GM19043 (cell line): ENCODE data around the gene SDR39U1.
A peak's percentile ranks its signal among the peaks of the same experiment; 100 is the strongest.
"Not testable (repeated sequence)": the region's sequence is repeated elsewhere in the genome, so short reads cannot be mapped to it uniquely, and the experiment has no call there.

ENCODE experiments used
- ATAC-seq: cut with Tn5 transposase; IDR thresholded peaks from one replicate; pipeline ENCODE4 v1.9.1; 2021; ENCODE audit warnings: low read depth; ENCODE audit not compliant: unreplicated experiment

SDR39U1 gene, protein sequence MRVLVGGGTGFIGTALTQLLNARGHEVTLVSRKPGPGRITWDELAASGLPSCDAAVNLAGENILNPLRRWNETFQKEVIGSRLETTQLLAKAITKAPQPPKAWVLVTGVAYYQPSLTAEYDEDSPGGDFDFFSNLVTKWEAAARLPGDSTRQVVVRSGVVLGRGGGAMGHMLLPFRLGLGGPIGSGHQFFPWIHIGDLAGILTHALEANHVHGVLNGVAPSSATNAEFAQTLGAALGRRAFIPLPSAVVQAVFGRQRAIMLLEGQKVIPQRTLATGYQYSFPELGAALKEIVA

DNA sequence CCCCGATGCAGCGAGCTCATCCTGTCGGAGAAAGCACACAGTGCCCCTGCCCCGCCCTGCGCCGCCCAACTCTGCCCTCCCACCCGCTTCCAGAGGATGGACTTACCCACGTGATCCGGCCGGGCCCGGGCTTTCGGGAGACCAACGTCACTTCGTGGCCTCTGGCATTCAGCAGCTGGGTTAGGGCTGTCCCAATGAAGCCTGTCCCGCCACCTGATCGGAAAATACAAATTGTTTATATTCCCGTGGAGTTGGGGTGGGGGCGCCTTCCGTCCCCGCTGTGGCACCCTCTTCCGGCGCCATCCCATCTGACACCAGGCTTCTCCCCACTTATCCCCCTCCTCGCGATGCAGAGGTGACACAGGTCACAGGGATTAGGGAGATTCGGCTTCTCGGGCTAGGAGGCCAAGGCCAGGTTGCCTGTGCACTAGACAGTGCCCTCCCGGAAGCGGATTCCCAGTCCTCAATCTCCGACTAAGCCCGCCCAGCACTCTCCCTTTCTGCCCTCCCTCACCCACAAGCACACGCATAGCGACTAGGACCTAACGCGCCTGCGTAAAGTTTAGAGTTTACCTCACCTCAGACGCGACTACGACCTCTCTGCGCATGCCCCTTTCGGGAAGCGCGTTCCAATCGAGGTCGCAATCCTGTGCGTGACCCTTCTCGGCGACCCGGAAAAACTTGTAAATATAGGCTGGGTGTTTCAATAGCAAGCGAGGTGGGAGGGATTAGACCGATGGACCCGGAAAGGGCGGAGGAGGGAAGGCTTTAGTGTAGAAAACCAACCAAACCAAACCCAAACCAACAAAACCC, at the start of gene SDR39U1:
Gene SDR39U1 (minus strand): TSS at position 537 of the 813 bp plus-strand sequence. CDS start 7 bp downstream, at position 530.
- peak; percentile 89 for ATAC-seq

DNA sequence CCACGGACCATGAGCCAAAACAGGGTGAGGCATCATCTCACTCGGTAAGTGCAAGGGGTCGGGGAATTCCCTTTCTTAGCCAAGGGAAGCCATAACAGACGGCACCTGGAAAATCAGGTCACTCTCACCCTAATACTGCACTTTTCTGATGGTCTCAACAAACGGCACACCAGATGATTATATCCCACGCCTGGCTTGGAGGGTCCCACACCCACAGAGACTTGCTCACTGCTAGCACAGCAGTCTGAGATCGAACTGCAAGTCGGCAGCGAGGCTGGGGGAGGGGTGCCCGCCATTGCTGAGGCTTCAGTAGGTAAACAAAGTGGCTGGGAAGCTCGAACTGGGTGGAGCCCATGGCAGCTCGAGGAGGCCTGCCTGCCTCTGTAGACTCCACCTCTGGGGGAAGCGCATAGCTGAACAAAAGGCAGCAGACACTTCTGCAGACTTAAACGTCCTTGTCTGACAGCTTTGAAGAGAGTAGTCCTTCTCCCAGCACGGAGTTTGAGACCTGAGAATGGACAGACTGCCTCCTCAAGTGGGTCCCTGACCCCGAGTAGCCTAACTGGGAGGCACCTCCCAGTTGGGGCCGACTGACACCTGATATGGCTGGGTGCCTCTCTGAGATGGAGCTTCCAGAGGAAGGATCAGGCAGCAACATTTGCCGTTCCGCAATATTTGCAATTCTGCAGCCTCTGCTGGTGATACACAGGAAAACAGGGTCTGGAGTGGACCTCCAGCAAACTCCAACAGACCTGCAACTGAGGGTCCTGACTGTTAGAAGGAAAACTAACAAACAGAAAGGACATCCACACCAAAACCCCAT, 49.2 kb upstream of the SDR39U1 start:
- not testable (repeated sequence) for ATAC-seq

DNA sequence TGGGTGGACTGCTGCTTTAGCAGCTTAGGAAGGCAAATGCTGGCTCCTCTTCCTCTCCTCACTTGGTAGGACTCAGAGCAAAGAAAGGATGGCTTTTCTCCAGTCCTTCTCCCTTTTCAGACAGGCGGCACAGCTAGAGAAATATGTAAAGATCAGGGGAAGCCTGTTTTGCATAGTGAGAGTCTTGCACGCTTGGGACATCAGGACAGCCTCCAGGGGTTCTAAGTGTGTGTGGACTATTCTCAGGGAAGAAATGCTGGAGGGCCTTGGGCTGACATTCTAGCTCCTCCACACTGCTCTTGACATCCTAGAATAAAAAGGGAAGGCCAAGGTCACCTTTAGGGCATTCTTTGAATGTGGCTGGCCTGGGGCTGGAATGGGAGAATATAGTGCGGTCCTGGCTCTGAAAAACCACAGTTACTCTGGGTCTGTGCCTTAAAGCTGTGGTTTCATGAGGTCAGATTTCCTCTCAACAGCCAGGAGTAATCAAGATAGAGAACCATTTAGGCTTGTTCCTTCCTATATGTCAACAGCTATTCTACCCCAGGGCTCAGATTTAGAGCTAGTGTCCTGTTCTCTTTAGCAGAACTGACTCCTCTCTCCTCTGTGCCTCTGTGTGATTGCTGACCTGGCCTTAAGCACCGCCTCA, 41.2 kb upstream of the SDR39U1 start:
- no peak for ATAC-seq

DNA sequence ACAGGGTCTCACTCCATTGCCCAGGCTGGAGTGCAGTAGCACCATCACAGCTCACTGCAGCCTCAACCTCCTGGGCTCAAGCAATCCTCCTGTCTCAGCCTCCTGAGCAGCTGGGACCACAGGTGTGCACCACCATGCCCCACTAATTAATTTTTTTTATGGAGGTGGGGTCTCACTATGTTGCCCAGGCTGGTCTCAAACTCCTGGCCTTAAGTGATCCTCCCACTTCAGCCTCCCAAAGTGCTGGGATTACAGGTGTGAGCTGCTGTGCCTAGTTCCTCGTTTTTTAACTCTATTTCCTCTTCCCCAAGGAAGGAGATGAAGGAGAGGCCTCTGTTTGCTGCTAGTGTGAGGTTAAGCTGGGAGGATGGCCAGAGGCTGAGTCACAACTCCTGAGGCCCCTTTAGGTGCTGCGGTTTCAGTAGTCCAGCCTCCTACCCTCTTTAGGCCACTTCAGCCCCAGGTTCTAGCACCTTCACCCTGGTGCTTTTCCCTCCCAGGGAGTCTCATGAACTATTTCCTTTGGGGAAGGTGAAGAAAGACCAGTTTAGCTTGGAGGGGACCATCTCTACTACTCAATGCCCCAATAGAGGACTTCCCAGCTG, 40.2 kb upstream of the SDR39U1 start:
- not testable (repeated sequence) for ATAC-seq

DNA sequence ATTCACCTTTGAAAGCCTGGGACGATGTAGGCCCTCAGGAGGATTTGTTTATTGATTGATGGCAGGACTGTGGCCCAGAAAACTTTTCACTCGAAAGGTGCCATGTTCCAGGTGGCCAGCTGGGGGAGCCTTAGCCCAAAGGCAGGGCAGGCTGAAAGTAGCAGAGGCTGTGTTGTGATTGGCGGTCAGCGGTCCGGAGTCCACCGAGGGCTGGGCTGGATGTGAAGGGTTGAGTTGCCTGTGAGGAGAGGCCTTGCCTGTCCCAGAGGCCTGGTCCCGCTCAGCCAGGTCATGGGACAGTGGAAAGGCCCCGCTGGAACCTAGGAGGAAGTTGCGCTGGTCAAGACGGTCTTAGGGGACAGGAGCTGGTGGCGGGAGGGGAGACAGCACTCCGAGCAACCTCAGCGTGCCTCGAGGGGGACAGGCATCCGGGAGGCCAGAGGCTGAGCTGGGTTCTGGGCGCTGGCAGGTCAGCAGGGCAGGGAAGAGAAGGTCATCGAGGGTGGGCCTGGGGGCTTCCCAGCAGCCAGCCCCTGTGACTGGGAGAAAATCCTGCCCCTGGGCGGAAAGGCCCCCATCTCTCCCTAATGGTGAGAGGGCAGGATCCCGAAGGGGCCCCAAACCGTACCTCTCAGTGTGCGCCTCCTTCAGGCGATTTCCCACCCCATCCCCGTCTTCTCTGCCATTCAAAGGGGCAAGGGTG, 39.2 kb upstream of the SDR39U1 start:
- ATAC-seq: peak; percentile 82

DNA sequence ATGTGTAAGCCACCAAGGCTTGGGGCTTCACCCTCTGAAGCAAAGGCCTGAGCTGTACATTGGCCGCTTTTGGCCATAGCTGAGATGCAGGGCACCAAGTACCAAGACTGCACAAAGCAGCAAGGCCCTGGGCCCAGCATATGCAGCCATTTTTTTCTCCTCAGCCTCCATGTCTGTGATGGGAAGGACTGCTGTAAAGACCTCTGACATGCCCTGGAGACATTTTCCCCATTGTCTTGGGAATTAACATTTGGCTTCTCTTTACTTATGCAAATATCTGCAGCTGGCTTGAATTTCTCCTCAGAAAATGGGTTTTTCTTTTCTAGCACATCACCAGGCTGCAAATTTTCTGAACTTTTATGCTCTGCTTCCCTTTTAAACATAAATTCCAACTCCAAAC, 37.4 kb upstream of the SDR39U1 start:
- ATAC-seq: not testable (repeated sequence)

DNA sequence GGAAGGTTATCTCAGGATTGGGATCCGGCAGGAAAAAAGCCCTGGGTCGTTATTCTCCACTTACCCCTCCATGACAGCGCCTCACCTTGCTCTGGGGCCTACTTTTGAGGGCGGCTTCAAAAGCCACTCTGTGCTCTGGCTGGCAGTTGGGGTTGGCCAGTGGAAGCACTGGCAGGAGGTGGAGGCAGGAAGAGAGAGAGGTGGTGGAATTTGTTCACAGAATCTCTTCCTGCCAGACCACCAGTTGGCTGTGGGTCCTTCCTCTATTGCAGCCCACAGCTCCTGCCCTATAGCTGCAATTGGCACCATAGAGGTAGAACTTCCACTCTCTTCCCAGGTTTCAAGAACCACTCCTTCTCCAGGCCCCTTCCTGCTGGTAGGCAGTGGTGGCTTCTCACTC, 32.7 kb upstream of the SDR39U1 start:
- ATAC-seq: no peak

DNA sequence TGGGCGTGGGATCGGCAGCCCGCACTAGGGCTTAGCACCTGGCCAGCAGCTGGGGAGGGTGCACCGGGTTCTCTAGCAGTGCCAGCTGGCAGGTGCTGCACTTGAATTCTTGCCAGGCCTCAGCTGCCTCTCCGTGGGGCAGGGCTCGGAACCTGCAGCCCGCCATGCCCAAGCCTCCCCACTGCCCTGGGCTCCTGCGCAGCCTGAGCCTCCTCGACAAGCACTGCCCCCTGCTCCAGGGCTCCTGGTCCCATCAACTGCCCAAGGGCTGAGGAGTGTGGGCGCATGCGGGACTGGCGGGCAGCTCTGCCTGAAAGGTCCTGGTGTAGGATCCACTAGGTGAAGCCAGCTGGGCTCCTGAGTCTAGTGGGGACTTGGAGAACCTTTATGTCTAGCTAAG, 30.6 kb upstream of the SDR39U1 start:
- ATAC-seq: no peak

DNA sequence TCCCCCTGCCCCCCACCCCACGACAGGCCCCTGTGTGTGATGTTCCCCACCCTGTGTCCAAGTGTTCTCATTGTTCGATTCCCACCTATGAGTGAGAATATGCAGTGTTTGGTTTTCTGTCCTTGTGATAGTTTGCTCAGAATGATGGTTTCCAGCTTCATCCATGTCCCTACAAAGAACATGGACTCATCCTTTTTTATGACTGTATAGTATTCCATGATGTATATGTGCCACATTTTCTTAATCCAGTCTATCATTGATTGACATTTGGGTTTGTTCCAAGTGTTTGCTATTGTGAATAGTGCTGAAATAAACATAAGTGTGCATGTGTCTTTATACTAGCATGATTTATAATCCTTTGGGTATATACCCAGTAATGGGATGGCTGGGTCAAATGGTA, 27.9 kb upstream of the SDR39U1 start:
- ATAC-seq: not testable (repeated sequence)

DNA sequence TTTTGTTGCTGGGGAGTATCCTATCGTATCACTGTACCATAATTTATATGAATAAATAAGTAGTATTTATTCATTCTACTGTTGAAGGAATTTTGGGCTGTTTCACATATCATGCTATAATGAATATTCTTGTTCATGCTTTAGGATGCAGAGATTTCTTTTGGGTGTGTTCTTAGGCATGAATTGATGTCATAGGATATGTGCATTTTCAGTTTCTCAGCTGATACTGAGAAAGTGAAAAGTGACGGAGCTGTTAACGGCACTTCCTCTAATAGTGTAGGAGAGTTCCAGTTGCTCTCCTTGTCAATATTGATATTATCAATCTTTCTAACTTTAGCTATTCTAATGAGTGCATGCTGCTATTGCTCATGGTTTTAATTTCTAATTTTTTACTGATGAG, 23.2 kb upstream of the SDR39U1 start:
- ATAC-seq: no peak

DNA sequence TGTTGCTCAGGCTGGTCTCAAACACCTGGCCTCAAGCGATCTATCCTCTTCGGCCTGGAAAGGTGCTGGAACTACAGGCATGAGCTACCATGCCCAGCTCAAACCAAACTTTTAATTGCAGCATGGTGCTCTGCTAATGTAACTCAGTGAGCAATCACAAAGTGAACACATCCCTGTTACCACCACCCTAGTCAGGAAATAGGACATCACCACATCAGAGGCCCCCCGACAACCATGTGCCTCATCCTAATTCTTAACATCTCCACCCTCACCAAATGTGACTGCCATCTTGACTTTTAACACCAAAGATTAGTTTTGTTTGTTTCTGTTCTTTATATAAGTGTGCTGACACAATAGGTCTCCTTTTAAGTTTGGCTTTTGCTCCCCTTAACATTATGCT, 22.8 kb upstream of the SDR39U1 start:
- ATAC-seq: no peak

DNA sequence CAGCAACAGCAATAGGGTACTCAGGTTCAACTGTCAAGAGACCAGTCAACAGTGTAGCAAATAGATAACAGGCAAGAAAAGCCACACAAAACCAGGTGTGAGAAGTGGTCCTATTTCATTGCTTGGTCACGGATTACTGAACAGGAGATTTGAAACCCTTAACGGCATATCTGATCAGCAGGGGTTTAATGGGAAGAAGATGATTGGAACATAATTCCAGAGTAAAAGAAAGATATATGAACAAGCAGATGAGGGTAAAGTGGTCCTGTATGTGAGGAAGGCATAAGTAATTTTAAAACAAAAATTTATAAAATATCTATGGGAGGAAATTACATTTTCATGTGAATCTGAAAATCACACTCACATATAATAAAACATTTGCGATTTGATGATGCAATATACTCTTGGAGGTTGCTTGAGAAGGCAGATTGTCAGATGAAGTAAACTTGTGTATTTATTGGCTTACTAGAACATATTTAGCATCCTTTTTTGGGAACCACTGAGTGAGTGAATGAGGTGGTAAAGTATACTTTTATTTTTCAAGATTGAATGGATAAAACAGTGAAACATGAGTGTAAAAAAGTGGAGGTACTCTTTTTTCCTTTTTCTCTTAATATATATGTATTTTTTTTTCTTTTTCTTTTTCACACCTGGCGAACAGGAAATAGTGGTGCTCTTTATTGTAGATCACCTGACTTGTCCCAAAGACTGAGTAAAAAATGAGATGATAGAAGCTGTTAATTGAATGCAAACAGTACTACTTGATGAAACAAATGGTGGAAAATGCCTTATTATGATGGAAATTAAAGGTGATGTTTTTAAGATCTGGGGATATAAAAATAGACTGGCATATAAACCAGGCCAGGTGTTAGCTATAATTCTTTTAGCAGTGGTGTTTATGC, 21.6 kb upstream of the SDR39U1 start:
- no peak for ATAC-seq

DNA sequence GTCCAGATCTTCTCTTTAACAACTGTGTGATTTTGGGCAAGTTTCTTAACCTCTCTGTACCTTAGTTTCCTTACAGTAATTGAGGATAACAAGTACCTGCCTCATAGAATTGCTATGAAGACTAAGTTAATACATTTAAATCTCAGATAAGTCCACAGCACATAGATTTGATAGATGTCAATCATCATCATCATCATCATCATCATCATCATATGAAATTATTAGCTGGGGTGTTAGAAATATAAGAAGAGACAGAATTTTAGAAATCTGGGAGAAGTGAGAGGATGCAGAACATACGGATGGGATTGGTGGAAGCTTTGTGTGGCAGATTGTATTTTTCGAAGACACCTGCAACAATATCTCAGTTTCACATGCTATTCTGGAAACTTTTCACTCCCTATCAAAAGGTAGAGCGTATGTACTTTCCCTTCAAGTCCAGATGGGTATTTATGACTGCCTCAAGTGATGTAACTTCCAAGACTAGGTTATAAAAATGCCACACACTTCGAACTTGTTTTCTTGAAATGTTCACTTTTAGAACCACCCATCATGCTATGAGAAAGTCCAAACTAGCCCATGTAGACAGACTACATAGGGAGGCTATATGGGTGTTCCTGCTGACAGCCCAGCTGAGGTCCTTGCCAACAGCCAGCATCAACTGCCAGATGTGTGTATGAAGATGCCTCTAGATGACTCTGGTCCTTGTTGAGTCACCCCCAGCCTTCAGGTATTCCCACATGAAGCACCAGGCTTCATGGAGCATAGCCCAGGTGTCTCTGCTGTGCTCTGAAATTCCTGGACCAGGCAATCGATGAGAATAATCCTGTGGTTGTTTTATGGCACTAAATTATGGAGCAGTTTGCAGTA, 20.7 kb upstream of the SDR39U1 start:
- ATAC-seq: no peak

DNA sequence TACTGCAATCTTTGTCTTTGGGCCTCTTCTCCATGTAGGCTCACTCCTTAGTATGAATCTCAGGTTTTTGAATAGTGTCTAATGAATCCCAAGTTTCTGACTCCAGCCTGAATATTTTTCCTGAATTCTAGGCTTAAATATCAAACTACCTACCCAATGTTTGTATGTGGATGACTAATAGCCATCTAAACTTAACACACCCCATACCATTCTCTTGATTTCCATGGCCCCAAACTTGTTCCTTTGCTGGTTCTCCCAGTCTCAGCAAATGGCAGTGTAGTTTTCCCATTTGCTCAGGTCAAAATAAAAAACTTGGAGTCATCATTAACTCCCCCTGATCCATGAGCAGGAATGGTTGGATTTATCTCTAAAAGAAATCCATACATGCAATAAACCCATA, 18.8 kb upstream of the SDR39U1 start:
- ATAC-seq: no peak

DNA sequence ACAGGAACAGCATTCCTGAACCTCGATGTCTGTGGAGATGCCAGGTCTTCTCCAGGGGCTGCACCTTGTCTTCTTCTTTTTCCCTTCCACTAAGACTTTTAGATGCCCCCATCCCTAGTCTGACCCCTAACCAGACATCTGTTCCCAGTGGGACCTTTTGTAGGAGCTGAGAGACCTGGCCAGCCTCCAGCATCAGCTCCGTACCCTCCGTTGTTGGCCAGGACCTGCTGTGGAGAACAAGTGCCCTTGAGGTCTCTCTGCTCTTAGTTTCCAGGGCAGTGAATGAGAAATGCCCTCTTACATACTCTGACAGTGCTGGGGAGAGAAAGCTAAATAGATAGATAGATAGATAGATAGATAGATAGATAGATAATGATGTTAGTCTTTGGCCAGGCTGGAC, 16.8 kb upstream of the SDR39U1 start:
- ATAC-seq: no peak

DNA sequence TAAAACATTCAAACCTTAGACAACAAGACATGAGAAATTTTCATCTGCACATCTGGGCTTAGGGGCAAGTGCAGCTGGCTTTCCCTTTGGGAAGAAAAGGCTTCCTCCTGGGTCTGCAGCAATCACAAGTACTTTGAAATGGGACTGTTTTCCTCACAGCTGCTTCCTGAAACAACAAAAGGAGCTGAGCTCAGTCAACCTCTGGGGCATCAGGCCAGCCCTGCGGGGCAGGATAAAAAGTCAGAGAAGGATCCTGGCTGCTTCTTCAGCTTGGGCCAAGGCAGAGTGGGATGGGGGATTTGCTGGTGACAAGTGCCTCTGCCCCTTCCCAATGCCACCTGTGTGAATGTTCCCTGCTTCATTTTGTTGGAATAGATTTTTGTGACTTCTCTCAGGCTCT, 16.2 kb upstream of the SDR39U1 start:
- ATAC-seq: no peak

DNA sequence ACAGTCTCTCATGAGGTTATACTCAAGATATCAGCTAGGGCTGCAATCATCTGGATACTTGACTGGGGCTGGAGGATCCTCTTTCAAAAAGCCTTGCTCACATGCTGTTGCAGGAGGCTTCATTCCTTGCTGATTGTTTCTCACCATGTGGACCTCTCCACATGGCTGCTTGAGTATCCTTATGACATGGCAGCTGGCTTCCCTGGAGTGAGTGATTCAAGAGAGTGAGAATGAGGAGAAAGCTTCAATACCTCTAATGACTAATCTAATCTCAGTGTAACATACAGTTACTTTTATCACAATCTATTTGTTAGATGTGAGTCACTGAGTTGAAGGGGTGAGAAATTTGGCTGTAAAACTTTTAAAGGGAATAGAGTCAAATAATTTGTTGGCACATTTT, 14.4 kb upstream of the SDR39U1 start:
- no peak for ATAC-seq

DNA sequence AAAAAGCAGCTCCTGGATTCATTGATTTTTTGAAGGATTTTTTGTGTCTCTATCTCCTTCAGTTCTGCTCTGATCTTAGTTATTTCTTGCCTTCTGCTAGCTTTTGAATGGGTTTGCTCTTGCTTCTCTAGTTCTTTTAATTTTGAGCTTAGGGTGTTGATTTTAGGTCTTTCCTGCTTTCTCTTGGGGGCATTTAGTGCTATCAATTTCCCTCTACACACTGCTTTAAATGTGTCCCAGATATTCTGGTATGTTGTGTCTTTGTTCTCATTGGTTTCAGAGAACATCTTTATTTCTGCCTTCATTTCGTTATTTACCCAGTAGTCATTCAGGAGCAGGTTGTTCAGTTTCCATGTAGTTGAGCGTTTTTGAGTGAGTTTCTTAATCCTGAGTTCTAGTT, 8.3 kb upstream of the SDR39U1 start:
- ATAC-seq: not testable (repeated sequence)
